Ishikawa (cell line): ENCODE measurements around the gene ANKS4B.

Source experiments
- EGR1 ChIP-seq: IDR thresholded peaks from 2 replicates; pipeline ENCODE4 v1.6.1; 2012
- FOXM1 ChIP-seq: IDR thresholded peaks from 2 replicates; pipeline ENCODE4 v1.6.1; 2012; ENCODE audit warnings: low read depth, borderline replicate concordance
- NFIC ChIP-seq: IDR thresholded peaks from 2 replicates; pipeline ENCODE4 v1.6.1; 2012
- REST ChIP-seq: IDR thresholded peaks from 2 replicates; pipeline ENCODE4 v1.6.1; 2012; ENCODE audit warnings: low read depth, mild to moderate bottlenecking
- TAF1 ChIP-seq: IDR thresholded peaks from 2 replicates; pipeline ENCODE4 v1.6.1; 2012; ENCODE audit warnings: low read depth, mild to moderate bottlenecking
- TF ChIP-seq, protein P1 (sequence below): IDR thresholded peaks from 2 replicates; pipeline ENCODE4 v1.6.1; 2012

DNA sequence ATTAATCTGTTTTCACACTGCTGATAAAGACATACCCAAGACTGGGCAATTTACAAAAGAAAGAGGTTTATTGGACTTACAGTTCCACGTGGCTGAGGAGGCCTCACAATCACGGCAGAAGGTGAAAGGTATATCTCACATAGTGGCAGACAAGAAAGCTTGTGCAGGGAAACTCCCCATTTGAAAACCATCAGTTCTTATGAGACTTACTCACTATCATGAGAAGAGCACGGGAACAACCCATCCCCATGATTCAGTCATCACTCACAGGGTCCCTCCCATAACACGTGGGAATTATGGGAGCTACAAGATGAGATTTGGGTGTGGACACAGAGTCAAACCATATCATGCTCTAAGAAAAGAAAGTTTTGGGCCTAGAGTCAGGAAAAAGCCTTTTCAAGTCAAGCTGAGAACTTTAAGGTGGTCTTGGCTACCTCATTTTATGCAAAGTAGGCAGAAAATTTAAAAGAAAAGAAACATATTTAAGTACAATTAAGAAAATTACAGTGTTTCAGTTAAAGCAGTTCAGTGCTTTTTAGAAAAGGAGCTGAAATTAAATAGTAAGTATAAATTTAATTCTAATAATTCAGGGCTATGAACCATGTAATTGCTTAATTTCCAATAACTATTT, 69.5 kb downstream of the ANKS4B start:
- TF ChIP-seq TAF1 (no peak), EGR1 (no peak), NFIC (no peak), FOXM1 (no peak), REST (no peak)
- TF ChIP-seq, protein P1, sequence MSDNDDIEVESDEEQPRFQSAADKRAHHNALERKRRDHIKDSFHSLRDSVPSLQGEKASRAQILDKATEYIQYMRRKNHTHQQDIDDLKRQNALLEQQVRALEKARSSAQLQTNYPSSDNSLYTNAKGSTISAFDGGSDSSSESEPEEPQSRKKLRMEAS = no peak
